Lung (tissue), 12 donors: Measurements from ENCODE around the gene ETV5. TPM values are rescaled to one million over a fixed set of nuclear protein-coding genes. Genes with fewer than 3 reads are reported as not detected.

Experiments used
- ATAC-seq: fragments of 200-7000 bp; cut with Tn5 transposase; one replicate; pipeline ENCODE4 v1.9.1; 2020; ENCODE audit warnings: moderate number of reproducible peaks; ENCODE audit not compliant: insufficient read depth, low FRiP score
- DNase-seq, 3 donors: peaks; one replicate each; pipeline ENCODE4 v3.0.0-alpha.2; 2013 to 2017
- H3K27ac ChIP-seq, 2 donors: one replicate each; pipeline ENCODE4 v1.5.1; 2013; ENCODE audit warnings: mild to moderate bottlenecking in 2 of 2, moderate library complexity in 2 of 2, control low read depth in 1 of 2, inconsistent platforms in 1 of 2, low read depth in 1 of 2, low read length in 1 of 2
- H3K27me3 ChIP-seq, 3 donors: one replicate each; pipeline ENCODE4 v1.5.1; 2013; ENCODE audit warnings: low read length in 2 of 3; ENCODE audit not compliant: control insufficient read depth in 3 of 3, insufficient read depth in 3 of 3
- H3K36me3 ChIP-seq, 4 donors: one replicate each; pipeline ENCODE4 v1.5.1; 2013; ENCODE audit warnings: low read length in 4 of 4, mild to moderate bottlenecking in 1 of 4, moderate library complexity in 1 of 4; ENCODE audit not compliant: control insufficient read depth in 4 of 4, insufficient read depth in 4 of 4
- H3K4me1 ChIP-seq, 5 donors: one replicate each; pipeline ENCODE4 v1.5.1; 2013; ENCODE audit warnings: low read length in 5 of 5, mild to moderate bottlenecking in 2 of 5, moderate library complexity in 1 of 5; ENCODE audit not compliant: control insufficient read depth in 5 of 5, insufficient read depth in 5 of 5
- H3K4me3 ChIP-seq: one replicate; pipeline ENCODE4 v1.5.1; 2013; ENCODE audit warnings: mild to moderate bottlenecking, control low read depth, moderate library complexity
- H3K9ac ChIP-seq, 2 donors: one replicate each; pipeline ENCODE4 v1.5.1; 2013; ENCODE audit warnings: low read length in 2 of 2, control low read depth in 1 of 2; ENCODE audit not compliant: insufficient read depth in 1 of 2
- H3K9me3 ChIP-seq, 4 donors: one replicate each; pipeline ENCODE4 v1.5.1; 2013; ENCODE audit warnings: low read length in 3 of 4, mild to moderate bottlenecking in 1 of 4, moderate library complexity in 1 of 4; ENCODE audit not compliant: control insufficient read depth in 4 of 4, insufficient read depth in 3 of 4
- CTCF ChIP-seq: IDR thresholded peaks from 2 replicates; pipeline ENCODE4 v1.5.1; 2012; ENCODE audit warnings: mild to moderate bottlenecking; ENCODE audit errors: control extremely low read depth, extremely low read depth
- WGBS, 2 donors: extraction: QIAGEN DNeasy Blood & Tissue Kit; methylation state at CpG; one replicate each; pipeline ENCODE4 v1.1.7; 2013; 5-methylcytosine and 5-hydroxymethylcytosine counted together
- polyA plus RNA-seq, 2 donors: library from polyadenylated mRNA; stranded (reverse); fragments of 200-250 nt; gene quantifications; one replicate each; pipeline ENCODE4 v1.2.1, GENCODE V29; 2013
- total RNA-seq, 2 donors: library from RNA; depleted of rRNA in 1 of 2; stranded (reverse); fragments of >200 nt in 1 of 2; gene quantifications; one replicate each; pipeline ENCODE4 v1.2.1, GENCODE V29; 2014 to 2021
- donor health status: control.
- donor health status: control.
- donor health status: Bipolar disorder and iron deficiency.
- donor health status: healthy.
- donor health status: DM: yes; HTN: yes; CAD: no.

Gene ETV5
- total and polyA plus RNA-seq, 4 donors = 12.5 to 53.9 (median 23.0) TPM

DNA sequence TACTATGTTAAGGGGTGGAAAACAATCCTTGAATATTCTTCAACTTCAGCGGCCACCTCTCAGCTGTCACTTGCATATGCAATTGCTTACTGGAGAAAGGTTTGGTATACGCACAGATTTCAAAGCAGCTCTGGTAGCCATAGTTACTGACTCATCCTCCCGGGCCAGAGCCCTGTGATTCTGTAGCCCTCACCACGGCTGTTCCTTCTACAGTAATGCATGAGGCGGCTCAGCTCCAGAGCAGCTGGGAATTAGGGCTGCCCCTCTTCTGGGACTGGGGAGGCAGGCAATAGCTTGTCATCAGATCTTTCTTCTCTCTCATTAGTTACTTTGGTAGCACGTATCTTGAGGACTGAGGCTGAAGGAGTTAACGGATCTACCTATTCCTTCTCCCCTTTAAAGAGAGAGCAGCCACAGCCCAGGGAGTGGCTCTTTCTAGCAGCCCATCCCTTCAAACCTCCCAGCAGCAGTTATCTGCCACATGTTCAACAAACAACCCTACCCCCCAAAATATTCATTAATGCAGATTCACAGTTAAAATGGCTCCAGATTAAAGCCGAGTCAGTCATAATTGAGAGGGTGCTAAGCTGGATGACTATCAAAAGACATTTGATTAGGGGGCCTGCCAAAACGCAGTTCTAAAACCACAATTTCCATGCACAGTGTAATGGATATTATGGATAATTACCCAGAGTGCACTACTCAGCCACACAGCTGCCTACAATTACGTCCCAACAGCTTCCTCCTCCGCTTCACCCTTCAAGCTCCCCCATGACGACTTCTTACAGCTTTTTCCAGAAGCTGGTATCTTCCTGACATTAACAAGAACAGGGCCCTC is 54.7 kb downstream of the ETV5 start:
- Histone ChIP-seq H3K9me3 (no peaks in the 10 kb centered on the region), H3K27me3 (no peaks in the 10 kb centered on the region), H3K27ac (no peak overlapping the region), H3K36me3 (peaks cover 4 to 63% (median 29%) of the 10 kb centered on the region in 4 donors), H3K4me3 (no peak overlapping the region), H3K4me1 (peaks cover 0 to 3% (median 0%) of the 10 kb centered on the region in 5 donors), H3K9ac (no peak overlapping the region)
- ATAC-seq = no peak
- no peak for TF ChIP-seq CTCF
- DNase-seq = peak in 1 of 3 donors; percentile 43
- 85 to 87% methylated on average over 12 of the region's 12 CpGs for WGBS, 2 donors

DNA sequence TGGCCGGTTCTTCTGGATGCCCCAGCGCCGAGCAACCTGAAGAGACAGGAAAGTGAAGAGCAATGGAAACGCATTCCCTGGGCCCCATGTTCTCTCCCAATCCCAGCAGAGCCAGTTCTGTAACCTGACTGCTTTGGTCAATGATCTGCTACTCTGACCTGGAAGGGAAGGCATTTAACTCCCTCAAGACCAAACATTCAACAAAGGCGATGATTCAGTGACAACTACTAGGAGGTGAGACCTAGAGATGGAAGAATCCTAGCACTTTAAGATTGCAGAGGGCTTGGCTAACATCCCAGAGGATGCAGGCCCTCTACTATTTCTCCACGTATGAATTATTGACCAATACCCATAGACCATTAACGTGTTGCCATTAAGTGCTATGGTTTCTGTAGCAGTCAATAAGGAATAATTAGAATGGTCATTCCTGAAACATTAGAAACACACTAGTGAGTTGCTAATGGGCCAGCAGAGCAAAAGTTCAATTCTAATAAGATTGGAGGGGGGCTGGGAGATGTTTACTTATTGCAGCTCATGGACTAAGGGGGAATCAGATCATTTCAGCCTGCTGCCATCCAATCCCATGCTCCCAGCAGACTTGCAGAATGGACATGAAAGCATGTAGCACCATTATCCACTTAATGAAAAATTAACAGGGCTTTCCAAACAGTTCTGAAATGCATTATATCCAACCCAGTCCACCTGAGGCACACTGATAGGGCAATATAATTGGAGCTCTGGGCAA is 56.6 kb downstream of the ETV5 start:
- Histone ChIP-seq H3K9ac (no peak overlapping the region), H3K36me3 (peaks cover 4 to 63% (median 27%) of the 10 kb centered on the region in 4 donors), H3K27ac (no peak overlapping the region), H3K9me3 (no peaks in the 10 kb centered on the region), H3K4me1 (peaks cover 0 to 3% (median 0%) of the 10 kb centered on the region in 5 donors), H3K4me3 (no peak overlapping the region), H3K27me3 (no peaks in the 10 kb centered on the region)
- ATAC-seq (no peak), DNase-seq (no peak)
- WGBS, 2 donors = 84 to 88% methylated on average over 7 of the region's 7 CpGs
- TF ChIP-seq CTCF = no peak

- H3K4me1 ChIP-seq = peaks cover 0 to 13% (median 0%) of the 10 kb centered on the region in 5 donors
- 95 to 98% methylated on average over 4 of the region's 4 CpGs for WGBS, 2 donors
- ATAC-seq (no peak), DNase-seq (no peak)
- H3K36me3 ChIP-seq = peaks cover 7 to 52% (median 19%) of the 10 kb centered on the region in 4 donors
- no peak for TF ChIP-seq CTCF
- no peak overlapping the region for H3K4me3 ChIP-seq
- no peak overlapping the region for H3K9ac ChIP-seq
- no peak overlapping the region for H3K27ac ChIP-seq
- no peaks in the 10 kb centered on the region for H3K27me3 ChIP-seq
- no peaks in the 10 kb centered on the region for H3K9me3 ChIP-seq
These were observed 59.9 kb downstream of the ETV5 start for GRCh38 chr3:186049001-186049400.
